Measurements from ENCODE around the gene DOLPP1.
"Not testable (repeated sequence)": the region's sequence is repeated elsewhere in the genome, so short reads cannot be mapped to it uniquely, and the experiment has no call there.

The DOLPP1 gene, protein sequence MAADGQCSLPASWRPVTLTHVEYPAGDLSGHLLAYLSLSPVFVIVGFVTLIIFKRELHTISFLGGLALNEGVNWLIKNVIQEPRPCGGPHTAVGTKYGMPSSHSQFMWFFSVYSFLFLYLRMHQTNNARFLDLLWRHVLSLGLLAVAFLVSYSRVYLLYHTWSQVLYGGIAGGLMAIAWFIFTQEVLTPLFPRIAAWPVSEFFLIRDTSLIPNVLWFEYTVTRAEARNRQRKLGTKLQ

DNA sequence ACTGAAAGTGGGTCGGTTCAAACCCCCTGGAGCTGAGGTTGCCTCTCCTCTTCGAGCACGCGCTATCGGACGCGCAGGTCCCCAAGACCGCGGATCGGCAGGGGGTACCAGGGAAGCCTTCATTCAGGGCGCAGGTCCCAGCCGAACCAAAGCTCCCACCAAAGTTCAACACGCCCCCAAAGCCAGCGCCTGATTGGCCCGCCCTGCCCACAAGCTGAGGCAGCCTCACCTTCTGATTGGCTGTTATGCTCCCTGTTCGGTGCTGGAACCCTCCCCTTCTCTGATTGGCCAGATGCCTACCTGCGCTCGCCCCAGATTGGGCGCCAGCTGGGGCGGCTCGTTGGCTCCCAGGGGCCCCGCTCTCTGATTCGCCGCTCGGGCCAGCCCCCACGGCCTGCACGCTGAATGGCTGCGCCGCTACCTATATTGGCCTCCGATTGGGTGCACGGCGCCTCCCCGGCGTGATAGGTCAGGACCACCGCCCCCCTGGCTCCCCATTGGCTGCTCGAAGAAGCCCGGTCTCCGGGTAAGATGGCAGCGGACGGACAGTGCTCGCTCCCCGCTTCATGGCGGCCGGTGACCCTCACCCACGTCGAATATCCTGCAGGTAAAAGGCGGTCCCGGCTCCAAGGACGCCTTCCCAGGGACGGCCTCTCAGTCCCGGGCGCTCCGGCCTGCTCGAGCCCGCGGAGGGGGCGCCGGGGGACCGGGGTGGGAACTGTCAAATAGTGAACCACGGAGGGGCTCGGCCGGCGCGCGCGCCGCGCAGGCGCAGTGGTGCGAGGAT lies at the start of gene DOLPP1:
TSS of gene DOLPP1 (plus strand) at position 511 of the 787 bp plus-strand sequence. CDS start at position 532, 21 bp downstream.
- peak; percentile 87 for FAIRE-seq
- DNase-seq (ENCODE audit: low spot score), result peak; percentile 98

DNA sequence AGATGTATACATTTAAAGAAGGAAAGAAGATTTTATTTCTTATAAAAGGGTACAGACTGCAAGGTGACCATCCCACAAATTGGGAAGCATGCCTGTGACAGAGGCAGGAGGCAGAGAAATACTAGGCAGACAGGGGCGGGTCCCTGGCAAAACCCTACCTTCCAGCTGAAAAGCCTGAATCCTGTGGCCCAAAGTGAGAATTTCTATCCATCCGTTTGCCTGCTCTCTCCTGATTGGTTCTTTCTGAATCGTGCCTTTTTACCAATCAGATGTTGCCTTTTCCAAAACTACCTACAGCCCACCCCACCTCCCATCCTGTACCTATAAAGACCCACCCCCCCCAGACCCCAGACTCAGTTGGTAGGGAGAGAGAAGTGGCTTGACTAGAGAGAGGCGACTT lies 49.4 kb upstream of the DOLPP1 start:
- no peak for FAIRE-seq
- no peak for DNase-seq (ENCODE audit: low spot score)

DNA sequence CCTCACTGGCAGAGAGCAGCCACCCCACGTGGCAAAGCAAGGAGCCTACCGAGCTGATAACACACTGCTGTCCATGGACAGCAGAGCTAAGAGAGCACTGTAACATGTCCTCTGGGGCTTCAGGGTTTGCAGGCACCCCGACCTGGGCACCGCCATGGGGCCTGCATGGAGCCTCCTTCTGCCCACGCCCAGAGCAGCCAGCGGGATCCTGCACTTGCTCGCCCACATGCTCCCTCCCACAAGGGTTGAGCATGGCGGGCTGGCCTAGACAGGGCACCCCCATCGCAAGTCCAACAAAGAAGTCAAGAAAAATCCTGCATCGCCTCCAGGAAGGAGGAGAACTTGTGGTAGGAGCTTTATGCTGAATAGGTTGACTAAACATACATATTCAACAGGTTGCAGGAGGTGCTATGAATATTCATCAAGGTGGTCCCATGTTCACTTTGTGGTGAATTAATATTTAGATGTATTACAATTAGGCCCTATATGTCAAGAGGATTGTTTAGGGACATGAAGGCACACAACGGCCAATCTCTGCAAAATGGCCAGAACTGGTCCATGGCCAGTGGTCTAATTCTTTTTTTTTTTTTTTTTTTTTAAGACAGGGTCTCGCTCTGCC lies 48.3 kb upstream of the DOLPP1 start:
- DNase-seq (ENCODE audit: low spot score), result no peak

DNA sequence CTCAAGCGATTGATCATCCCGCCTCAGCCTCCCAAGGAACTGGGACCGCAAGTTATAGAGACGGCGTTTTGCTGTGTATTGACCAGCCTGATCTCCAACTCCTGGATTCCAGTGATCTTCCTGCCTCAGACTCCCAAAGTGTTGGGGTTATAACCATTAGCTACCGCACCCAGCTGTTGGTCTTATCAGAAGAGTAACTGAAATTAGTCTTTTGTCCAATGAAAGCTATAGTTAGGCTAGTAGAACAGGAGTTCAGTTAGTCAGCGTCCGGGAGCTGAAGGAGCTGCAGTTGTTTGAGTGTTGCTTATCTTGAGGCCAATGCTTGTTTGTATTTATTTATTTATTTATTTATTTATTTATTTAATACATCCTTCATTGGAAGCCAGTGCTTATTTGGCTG lies 47.7 kb upstream of the DOLPP1 start:
- DNase-seq (ENCODE audit: low spot score) (no peak), FAIRE-seq (no peak)

More for the DNA sequence above, 48.3 kb upstream of the DOLPP1 start:
- no peak for FAIRE-seq

DNA sequence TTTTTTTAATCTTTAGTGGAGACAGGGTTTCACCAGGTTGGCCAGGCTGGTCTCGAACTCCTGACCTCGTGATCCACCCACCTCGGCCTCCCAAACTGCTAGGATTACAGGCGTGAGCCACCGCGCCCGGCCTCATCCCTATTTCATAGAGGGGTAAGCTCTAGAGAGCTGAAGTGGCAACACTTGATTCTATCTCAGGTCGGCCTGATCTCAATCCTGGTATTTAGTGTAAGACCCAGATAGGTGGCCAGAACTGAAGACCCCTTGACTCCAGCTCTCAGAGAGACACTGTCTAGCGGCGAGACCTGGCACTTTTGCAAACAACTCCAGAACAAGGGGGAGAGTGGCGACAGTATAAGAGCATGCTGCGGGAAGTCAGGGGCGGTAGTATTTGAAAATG lies 45.1 kb upstream of the DOLPP1 start:
- FAIRE-seq; DNase-seq (ENCODE audit: low spot score): not testable (repeated sequence)

DNA sequence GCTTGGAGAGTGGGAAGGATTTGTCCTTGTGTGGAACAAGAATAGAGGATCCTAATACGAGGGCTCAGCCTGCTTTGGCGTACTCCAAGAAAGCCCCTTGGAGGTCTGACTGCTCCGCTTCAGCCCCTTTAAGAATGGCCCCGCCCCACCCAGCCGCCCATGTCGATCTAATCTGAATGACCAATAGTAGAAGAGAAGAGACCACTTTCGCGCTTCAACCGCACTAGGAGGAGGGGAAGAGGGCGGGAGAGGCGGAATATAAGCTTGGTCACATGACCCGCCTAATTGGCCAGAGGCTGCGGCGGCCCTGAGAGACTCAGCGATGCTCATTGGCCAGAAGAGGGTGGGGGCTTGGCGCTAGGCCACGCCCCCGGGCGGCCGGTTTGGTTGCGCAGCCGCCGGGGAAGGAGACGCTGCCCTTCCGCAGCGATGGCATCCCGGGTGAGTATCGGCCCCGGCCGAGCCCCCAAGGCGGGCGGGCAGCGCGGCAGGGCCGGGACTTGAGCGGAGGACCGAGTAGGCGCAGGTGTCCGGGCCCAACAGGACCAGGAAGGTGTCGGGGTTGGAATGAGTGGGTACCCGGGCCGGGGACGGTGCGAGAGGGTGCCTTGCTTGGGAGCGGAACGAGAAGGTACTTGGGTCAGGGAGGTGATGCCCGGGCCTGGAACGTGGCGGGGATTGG lies 44.5 kb upstream of the DOLPP1 start, which contains the start of gene MIGA2:
TSS of gene MIGA2 (plus strand) at position 386 of the 682 bp plus-strand sequence. CDS start 3,969 bp downstream, outside the sequence.
- DNase-seq (ENCODE audit: low spot score) (peak; percentile 98), FAIRE-seq (peak; percentile 90)

DNA sequence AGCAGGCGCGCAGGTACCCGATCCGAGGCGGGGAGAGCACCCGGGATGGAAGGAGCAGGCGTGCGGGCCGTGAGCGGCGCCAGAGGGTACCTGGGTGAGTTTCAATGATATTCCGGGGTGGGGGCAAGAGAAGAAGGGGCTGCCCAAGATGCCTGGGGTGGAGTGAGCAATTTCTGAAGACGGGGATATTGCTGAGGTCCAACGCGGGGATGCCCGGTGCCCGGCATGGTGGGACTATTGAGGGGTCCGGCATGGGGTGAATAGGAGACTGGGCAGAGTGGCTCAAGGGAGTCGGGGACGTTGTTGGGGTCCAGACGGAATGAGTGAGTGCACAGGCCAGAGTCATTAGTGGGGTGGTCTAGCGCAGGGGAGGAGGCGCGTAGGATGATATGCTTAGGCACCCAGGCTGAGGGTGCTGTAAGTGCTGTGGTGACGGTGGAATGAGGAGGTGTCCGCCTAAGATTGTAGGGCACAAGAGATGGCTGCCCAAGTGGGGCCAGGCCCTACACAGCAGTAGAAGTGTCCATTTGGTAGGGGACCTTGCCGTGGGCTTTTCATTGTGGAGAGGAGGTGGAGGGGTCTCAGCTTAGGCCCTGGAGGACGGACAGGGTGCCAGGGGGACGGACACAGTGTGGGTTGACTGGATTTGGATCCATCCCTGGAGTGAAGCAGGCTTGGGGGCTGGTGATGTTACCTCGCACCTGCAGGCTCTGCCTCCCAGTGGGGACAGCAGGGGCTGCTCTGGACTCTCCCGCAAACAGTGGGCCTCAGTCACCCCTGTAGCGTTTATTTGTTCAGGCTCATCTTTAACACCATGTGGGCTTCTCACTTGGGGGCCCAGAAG lies 43.8 kb upstream of the DOLPP1 start:
- no peak for DNase-seq (ENCODE audit: low spot score)

DNA sequence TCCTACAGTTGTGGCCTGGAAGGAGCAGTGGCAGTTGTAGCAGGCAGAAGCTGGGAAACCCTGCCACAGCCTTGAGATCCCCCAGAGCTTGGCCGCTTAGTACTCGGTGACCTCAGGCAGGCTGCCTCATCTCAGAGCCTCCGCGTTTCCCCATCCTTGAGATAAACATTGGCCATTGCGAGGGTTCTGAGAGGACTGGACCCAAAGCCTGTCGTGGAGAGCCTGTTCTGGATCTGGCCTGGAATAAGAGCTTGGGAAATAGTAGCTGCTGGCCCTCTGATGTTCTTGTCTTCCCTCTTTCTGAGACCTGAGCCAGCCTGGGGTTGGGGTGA lies 43.2 kb upstream of the DOLPP1 start:
- FAIRE-seq (no peak), DNase-seq (ENCODE audit: low spot score) (no peak)

More for the DNA sequence above, 43.8 kb upstream of the DOLPP1 start:
- FAIRE-seq, result no peak

DNA sequence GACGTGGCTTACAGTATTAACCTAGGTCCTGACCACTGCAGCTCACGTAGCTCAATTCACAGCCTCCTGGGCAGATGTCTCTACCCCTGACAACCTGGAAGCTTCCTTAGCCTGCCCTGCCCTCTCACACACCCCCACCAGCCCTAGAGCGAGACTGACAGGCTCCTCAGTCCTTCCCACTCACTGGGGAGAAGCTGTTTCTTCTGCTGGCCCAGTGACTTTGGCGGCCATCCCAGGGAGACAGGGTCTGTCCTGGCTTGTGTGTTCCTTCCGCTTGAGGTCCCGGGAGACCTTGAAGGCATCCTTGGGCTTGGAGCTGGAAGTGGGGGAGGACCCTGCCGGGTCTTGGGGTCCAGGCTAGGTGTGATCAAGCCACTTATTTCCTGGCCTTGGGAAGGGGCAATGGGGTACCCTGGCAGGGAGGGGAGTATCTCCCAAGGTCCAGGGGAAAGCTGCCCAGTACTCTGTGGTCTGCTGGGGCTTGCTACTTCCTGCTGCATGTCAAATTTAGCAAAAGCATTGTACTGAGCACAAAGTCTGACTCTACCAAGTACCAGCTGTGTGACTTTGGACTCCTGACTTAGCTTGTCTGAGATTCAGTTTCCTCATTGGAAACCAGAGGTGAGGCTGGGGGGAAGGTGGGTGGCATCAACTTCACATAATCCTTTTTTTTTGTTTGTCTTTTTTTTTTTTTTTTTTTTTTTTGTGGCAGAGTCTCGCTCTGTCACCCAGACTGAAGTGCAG lies 42.6 kb upstream of the DOLPP1 start:
- DNase-seq (ENCODE audit: low spot score) (no peak), FAIRE-seq (no peak)

DNA sequence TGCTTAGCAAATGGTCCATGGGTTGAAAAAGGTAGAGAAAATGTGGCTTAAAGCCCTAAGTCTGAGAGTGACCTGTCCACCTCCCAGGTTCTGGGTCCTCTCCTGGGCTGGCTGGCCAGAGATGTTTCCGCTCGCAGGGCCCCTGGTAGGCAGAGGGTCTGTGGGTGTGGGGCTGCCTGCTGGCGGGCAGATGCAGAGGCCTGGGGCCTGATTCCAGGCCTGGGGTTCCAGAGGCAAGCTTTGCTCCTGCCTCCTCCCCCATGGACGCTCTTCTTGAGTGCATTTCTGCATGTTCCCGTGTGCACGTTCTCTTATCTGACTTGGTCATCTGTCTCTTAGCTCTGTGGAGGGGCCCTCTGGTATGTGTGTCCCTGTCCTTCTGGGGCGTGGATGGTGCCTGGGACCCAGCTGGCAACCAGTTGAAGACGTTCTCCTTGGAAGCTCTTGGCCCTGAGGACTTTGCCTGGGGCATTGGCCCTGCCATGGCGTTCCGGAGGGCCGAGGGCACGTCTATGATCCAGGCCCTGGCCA lies 40.7 kb upstream of the DOLPP1 start:
- FAIRE-seq, result no peak

DNA sequence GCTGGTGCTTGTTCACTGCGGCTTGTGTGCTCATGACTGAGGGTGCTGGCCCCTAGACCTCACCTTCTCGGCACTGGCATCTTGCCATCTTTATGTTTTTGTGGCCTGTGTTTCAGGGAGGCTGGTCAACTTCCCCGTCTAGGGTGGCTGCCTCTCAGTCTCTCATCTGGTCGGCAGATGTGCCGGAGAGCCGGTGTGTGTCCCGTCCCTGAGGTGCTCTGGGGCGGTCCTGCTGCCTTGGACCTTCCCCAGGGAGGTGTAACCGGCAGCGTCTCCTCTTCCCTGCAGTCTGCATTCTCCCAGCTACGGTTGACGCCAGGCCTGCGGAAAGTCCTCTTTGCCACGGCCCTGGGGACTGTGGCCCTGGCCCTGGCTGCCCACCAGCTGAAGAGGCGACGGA lies 38.9 kb upstream of the DOLPP1 start:
- FAIRE-seq (no peak), DNase-seq (ENCODE audit: low spot score) (no peak)

More for the DNA sequence above, 40.7 kb upstream of the DOLPP1 start:
- DNase-seq (ENCODE audit: low spot score), result no peak

DNA sequence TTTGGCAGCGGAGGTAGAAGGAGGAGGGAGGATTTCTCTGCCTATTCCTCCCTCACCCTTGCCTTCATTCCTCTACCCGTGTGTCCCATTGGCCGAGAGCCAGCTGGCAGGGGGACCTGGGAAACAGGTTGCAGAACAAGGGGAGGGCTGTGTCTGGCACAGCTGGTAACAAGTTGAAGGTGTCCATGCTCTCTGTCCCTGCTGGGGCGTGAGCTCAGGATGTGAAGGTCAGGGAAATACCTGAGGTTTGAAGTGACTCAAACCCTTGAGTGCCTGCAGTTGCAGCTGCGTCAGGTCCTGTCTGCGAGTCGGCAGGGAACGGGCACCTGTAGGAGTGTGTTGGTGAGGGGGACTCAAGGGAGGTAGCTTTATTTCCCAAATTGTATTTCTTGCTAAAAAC lies 28.3 kb upstream of the DOLPP1 start:
- FAIRE-seq, result no peak
- no peak for DNase-seq (ENCODE audit: low spot score)

DNA sequence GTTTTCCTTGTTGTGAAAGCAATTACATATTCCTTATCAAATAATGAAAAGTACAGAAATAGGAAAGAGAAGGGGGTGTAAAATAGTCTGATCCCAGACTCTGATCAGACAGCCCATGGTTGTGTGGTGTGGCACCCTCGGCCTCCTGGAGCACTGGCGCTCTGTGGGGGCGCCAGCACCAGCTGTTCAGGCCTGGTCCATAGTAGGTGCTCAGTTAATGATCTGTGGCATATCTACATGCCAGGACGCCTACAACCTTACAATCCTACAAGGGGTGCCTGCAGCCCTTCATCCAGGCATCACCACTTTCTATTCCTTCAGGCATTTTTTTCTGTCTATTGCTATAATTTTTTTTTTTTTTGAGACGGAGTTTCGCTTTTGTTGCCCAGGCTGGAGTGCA lies 27.9 kb upstream of the DOLPP1 start:
- FAIRE-seq (no peak), DNase-seq (ENCODE audit: low spot score) (no peak)

DNA sequence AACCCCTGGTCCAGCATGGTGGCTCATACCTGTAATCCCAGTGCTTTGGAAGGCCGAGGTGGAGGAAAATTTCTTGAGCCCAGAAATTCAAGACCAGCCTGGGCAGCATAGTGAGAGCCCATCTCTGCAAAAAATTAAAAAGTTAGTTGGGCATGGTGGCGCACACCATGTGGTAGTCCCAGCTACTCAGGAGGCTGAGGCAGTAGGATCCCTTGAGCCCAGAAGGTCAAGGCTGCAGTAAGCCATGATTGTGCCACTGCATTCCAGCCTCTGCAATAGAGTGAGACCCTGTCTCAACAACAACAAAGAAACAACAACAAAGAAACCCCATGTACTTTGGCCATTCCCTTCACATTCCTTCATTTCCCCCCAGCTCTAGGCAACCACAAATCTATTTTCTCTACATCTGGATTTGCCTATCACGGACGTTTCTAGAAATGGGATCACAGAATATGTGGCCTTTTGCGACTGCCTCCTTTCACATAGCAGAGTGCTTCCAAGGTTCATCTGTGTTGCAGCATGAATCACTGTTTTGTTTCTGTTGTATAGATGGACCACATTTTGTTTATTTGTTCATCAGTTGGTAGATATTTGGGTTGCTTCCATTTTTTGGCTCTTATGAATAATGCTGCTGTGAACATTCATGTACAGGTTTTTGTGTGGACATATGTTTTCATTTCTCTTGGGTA lies 26.6 kb upstream of the DOLPP1 start:
- no peak for FAIRE-seq
- DNase-seq (ENCODE audit: low spot score), result no peak

DNA sequence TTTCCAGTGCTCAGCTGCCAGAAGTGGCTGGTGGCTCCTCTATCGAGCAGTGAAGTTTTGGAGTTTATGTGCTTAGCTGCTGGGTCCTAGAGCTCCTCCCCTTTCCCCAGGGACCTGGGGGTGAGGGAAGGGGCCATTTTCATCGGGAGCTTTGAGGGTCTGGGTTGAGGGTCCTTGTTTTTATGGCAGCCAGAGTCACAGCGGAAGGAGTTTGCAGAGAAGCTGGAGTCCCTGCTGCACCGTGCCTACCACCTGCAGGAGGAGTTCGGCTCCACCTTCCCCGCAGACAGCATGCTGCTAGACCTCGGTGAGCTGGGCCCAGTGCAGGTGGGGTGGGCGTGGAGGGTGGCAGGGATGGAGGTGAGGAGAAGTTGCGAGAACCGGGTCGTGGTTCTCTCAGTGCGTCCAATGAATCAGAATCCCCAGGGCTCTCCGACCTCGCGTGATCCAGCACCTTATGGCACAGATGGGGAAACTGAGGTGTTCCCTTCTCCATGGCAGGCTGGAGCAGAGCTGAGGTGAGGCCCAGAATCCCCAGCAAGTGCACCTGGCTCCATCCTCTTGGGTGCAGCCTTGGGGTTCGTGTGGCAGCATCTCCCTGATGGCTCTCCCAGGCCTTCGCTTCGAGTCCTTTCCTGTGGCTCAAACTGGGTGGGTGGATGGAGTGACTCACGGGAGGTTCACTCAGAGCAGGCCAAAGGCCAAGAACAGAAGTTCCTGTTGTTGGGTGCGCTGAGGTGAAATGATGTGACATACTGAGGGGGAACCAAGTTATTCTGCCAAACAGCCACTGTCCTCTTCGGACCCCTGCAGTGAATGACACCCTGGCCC lies 21.7 kb upstream of the DOLPP1 start:
- FAIRE-seq, result no peak
- peak; percentile 20 for DNase-seq (ENCODE audit: low spot score)

DNA sequence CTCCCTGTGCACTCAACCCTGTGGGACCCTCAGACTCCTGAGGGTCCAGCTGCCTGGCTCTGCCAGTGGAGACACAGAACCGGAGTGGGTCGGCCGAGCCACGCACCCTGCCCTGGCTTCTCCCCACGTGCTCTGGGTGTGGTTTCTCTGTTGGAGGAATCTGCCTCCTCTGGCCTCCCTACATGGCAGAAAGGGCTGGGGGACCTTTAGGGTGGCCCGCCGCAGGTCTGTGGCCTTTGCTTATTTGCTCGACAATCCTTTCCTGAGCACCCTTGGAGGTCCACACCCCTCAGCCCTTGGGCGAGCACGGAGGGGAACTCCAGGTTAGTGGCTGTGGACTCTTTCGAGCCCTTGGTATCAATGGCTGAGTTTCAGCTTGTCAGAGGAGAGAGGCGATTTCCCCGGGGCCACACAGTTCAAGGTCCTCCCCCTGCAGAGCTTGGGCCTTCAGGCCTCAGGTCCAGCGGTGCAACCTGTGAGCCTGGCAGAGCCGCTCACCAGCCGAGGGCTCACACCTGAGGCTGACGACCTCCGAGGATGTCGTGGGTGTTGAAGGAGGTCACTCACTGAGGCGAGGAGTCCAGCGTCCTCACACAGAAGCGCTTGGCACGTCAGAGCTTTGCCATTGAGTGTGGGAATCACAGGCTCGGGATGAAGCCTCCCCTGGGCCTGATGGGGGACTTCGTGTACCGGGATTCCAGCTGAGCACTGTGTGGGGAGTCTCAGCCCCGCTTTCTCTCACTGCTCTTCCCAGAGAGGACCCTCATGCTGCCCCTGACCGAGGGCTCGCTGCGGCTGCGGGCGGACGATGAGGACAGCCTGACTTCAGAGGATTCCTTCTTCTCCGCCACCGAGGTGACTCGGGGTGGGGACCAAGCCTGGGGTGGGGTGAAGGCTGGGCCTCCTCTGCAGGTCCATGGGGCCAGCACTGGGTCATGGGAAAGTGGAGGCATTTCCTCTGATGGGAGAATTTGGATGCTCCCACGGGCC lies 20.8 kb upstream of the DOLPP1 start:
- DNase-seq (ENCODE audit: low spot score) (no peak), FAIRE-seq (no peak)

DNA sequence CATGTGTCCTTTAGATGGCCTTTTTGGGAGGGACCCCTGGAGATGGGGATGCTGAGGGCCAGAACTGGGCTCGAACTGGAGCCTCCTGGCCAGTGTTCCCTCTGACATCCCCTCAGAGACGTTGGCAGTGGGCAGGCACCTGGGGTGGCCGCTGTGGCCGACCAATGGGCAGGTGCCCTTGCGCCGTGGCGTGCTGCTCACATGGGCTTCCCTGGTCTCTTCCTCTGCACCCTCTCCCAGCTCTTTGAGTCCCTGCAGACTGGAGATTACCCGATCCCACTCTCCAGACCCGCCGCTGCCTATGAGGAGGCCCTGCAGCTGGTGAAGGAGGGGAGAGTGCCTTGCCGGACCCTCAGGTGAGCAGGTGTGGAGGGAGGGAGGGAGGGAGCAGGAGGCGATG lies 19.9 kb upstream of the DOLPP1 start:
- DNase-seq (ENCODE audit: low spot score) (no peak), FAIRE-seq (no peak)
